ENCODE measurements around the gene CATSPERE. TPM values are rescaled to one million over a fixed set of nuclear protein-coding genes. Genes with fewer than 3 reads are reported as not detected.

CATSPERE gene
- total and polyA plus RNA-seq, 10 of the 15 experiments (the other 5 are each of a cell fraction or from before 2014, with no cell fraction given), result 0.04 to 0.24 (median 0.17) TPM; not detected in 3

DNA sequence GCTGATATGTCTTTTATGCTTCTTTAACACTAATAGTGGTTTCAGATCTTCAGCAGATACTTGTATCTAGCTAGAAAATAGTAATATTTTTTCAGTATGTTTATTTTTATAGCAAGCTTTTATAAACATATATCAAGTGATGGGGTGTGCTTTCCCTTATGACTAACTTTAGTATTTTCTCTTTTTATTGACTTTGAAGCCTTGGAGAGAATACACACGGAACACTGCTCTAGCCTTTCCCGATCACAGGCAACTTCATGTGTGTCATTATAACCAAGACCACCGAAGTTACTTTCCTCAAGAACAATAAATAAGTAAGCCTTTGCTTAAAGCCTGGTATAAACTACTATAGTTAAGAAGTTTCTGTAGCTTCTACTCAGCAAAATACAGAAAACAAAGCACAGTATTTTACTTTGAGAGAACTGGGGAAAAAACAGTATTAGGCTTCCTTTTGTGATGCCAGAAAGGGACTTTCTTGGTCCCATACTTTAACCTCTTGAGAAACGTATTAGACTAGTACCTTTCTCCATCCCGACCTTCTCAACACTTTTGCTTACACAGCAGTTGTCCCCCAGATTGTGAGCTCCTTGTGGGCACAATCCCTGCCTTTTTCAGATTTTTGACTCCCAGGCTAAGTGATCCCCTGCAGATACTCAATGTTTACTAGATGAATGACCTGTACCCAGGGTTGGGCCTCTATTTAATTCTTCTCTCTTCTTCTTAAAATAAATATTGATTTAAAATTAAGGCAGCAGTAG, 12.6 kb upstream of the CATSPERE start:
- Histone ChIP-seq H3K27ac (ENCODE audit: control insufficient read depth, insufficient read depth) (peak overlapping the region; percentile 31; the same call in 1 of the 2 replicates), H3K9ac (ENCODE audit: control insufficient read depth, insufficient read depth, low read length) (no peak overlapping the region; the same call in 1 of the 2 replicates), H3K4me2 (ENCODE audit: control insufficient read depth, insufficient read depth) (peak overlapping the region; percentile 94), H3K9me3 (replicated peaks; ENCODE audit: control insufficient read depth, insufficient read depth, low read length) (no peaks in the 10 kb centered on the region; the same call in 2 of the 3 replicates), H3K36me3 (ENCODE audit: control insufficient read depth in 2 of 2, insufficient read depth in 2 of 2, low read length in 1 of 2) (peaks cover 0 to 3% of the 10 kb centered on the region in 2 experiments; a peak in 1 of 4 replicates), H3K4me1 (ENCODE audit: control insufficient read depth, insufficient read depth, low read length) (peaks cover 4% of the 10 kb centered on the region; the same call in 1 of the 2 replicates), H3K4me3 (peak overlapping the region; percentile 47; the same call in 1 of the 2 replicates), H3K79me2 (ENCODE audit: control insufficient read depth, insufficient read depth, low read length) (peaks cover 77% of the 10 kb centered on the region), H4K20me1 (ENCODE audit: control insufficient read depth, insufficient read depth) (no peaks in the 10 kb centered on the region), H2AFZ (ENCODE audit: control insufficient read depth, low read depth, low read length) (no peak overlapping the region), H3K27me3 (replicated peaks in 1 of 2; ENCODE audit: control insufficient read depth in 2 of 2, insufficient read depth in 2 of 2, low read length in 1 of 2) (no peaks in the 10 kb centered on the region)
- ChIA-PET SMC1A (ENCODE audit: uncharacterized antibody, unreplicated experiment) (interaction anchor here (0.7 to 2.0 kb wide), 6 partner anchors 10 to 124 kb away, joined by 3 to 9 read pairs (median 4); no protein-coding TSS in a partner anchor), CTCF (interaction anchor here (1.0 to 1.4 kb wide), 3 partner anchors 10 to 149 kb away, joined by 3 to 5 read pairs (median 4); no protein-coding TSS in a partner anchor), POLR2A (interaction anchor here (1.3 kb wide), 1 partner anchor 12 kb away, joined by 3 read pairs; no protein-coding TSS in a partner anchor), RAD21 (ENCODE audit: unreplicated experiment) (interaction anchor here (1.0 kb wide), 3 partner anchors 10 to 42 kb away, joined by 3 to 4 read pairs (median 3); no protein-coding TSS in a partner anchor)
- intact Hi-C loops (cut with micrococcal nuclease; ENCODE audit: unreplicated experiment) (loop anchor here (5.0 kb wide), 1 partner anchor 41 kb away; no protein-coding TSS in a partner anchor), in situ Hi-C loops (cut with MboI) (no loop called here)
- 93% methylated on average over 5 of the region's 5 CpGs for WGBS (ENCODE audit: insufficient coverage, insufficient replicate concordance, low lambda C conversion rate, missing lambda C conversion rate)
- DNase-seq (ENCODE audit: low read depth, low spot score) (no peak), ATAC-seq (no peak), FAIRE-seq (no peak)
- no peak for TF ChIP-seq BCL11A (IDR thresholded peaks at IDR 0.05; ENCODE audit: low read depth, low read length)
- TF ChIP-seq MLLT1 (IDR thresholded peaks at IDR 0.05), result peak; percentile 62
- no TSS peak for BruUV-seq (replicated peaks)

All from GM12878 (cell line).